Endometrium (tissue), 2 donors: Measurements from ENCODE around the gene PPIF.

Experiments used
- FAIRE-seq: peaks from 2 replicates; lab custom pipeline; 2012; peaks lifted over from hg19 to GRCh38; lab: Jason Lieb, UNC
- donor health status: control.
- donor health status: control.

PPIF gene

DNA sequence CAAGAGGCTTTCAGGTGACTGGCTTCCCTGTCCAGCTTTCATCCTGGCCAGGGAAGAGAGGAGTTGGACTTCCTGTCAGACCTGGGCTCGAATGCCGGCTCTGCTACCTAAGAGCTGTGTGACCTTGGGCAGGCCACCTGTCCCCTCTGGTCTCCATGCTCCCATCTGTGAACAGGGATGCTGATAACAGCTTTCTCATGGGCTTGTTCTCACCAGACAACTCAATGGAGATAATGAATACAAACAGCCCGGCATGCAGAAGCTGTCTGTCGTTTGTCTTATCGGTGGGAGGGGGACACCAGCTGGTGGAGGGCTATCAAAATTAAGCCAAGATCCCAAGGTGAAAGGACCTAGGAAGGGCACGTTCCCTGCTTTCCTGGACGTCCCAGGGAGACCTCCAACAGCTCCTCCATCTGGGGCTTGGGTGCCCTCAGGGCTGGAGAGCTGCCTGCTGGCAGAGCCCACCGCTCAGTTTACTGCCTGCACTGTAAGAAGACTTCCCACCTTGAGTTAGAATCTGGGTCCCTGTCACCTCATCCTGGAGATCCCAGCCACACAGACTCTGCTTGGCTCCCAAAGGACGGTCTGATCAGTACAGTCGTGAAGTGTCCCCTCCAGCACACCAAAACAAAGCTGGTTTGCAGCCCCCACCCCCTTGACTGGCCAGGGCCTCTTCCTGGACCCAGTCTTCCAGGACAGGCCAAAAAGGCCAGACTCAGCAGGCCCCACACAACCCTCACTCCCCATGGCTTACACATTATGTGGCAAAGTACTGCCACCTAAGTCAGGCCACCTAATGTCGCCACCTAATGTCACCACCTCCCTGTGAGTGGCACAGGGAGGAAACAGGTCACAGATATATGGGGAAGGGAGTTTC lies 40.9 kb downstream of the PPIF start:
- FAIRE-seq: no peak

- FAIRE-seq: no peak
Measured at GRCh38 chr10:79390057-79390456, 42.8 kb downstream of the PPIF start.

GRCh38 chr10:79390551-79391229 lies 43.4 kb downstream of the PPIF start:
- no peak for FAIRE-seq

DNA sequence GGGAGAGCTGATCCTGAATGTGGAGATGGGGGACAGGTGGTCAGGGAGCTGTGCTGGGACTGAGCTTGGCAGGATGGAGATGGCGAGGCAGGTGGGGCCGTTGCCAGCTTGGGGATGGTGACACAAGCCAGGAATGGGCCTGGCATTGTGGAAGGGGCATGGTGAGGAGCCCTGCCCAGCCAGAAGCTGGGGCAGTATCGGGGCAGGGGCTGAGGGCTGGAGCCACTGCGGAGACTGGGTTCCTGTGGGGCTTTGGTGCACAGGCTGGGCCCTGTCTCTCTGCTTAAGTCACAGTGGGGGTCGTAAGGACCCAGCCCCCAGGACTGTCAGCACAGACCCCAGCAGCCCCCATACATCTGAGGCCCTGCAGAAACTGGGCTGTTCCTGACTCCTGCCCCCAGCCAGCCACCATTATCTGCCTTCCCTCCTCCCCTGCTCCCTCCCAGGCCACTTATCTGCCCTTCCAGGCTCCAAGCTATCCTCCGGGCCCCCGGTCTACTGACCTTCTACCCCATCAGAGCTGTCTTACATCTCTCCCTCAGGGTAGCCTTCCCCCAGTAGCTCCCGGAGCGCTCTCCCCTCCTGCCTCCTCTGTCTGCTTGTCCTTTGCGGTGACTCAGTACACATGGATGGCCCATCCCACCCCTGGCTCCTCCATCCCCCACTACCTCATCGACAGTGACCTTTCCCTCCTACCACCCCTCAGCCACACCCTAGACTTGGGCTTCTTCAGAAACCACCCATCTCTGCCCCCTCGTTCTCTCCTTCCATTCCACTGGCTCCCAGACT lies 44.2 kb downstream of the PPIF start:
- FAIRE-seq: no peak

DNA sequence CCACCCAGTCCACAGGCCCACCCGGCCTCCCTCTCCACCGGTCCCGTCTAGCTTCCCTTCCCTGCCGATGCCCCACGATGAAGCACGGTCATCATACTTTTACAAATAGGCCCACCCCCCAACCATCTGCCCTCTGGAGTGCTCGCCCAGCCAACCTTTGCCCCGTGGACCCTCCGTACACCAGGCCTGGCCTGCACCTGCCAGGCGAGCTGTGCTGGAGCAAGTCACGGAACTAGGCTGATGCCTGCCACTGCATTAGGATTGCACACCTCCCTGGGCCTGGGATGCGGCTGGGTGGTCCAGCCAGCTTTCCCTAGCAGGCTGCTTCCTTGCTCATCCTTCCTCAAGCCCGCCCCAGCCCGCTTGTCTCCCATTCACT lies 44.7 kb downstream of the PPIF start:
- FAIRE-seq: no peak

DNA sequence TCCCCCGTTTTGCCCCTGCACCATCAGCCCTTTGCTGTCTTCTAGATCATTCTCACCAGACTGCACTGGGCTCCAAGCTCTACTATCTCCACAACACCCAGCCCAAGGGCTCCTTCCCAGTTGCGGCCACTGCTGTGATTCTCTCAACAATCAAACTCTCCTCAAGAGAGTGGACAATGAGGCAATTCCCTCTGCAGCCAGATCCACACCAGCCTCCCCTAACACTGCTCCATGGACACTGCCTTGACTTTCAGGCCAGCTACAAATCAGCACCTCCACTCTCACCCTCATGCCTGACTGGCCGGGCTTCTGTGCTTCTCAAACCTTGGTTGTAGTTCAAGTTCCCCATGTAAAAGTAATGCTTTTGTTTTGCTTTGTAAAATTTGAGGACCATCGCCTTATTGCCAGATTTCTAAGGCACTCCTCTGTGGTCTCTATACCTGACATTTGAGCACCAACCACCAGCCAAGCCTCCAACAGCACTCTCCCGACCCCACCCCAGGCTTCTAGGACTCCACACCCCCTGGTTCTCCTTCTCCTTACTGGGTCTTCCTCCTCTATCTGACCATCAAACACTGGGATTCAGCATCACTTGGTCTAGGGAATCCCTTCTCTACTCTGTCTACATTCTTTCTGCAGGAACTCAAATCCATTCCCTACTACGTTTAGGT lies 45.4 kb downstream of the PPIF start:
- no peak for FAIRE-seq

DNA sequence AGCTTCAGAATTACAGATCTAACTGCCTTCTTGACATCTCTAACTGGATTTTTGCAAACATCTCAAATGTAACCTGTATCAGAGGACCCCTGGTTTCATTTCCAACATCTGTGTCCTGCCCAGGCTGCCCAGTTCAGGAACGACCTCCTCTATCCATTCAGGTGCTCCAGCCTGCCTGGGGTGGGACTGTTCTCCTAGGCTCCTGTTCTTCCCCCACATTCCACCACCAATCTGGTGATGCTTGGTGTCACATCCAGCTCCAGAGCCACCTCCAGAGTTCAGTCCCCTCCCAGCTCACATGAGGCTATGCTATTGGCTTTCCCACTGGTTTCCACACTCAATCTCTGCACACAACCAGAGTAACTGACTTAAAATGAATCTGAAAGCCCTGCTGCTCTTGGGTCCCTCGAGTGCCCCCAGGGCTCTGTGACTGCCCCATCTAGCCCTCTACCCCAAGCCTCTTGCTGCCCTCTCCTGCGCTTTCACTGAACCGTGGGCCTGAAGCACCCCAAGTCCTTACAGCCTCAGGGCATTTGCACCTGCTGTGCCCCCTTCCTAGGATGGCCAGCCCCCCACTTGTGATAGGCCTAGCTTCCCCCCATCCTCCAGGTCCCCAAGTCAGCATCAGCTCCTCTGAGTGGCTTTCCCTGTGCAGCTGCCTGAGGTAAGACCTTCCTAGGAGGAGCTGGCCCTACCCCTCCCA lies 46.1 kb downstream of the PPIF start:
- FAIRE-seq: no peak

GRCh38 chr10:79393924-79394610 lies 46.8 kb downstream of the PPIF start:
- no peak for FAIRE-seq

- FAIRE-seq: no peak
Measured at GRCh38 chr10:79394664-79395063, 47.4 kb downstream of the PPIF start.

GRCh38 chr10:79396520-79396919 lies 49.3 kb downstream of the PPIF start:
- FAIRE-seq: no peak

DNA sequence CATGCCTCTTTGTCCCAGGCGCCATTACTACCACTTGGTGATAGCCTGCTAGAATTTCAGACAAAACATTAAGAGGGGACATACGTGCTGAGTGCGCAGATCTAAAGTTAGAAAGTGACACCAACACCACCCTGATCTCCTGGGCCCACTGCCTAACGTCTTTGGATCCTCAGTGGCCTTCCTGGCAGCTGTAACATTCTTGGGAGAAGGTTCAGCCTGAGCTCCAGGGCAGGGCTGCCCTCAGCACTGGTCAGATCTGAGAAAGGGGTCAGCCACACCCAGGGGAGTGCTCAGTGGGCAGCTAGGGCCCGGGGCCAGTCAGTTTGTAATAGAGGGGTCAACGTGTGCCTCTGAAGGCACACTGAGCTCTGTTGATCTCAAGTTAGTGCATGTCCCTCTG lies 49.8 kb downstream of the PPIF start:
- no peak for FAIRE-seq

- no peak for FAIRE-seq
Measured at GRCh38 chr10:79397575-79398303, 50.5 kb downstream of the PPIF start.

GRCh38 chr10:79398642-79399041 lies 51.4 kb downstream of the PPIF start:
- no peak for FAIRE-seq

DNA sequence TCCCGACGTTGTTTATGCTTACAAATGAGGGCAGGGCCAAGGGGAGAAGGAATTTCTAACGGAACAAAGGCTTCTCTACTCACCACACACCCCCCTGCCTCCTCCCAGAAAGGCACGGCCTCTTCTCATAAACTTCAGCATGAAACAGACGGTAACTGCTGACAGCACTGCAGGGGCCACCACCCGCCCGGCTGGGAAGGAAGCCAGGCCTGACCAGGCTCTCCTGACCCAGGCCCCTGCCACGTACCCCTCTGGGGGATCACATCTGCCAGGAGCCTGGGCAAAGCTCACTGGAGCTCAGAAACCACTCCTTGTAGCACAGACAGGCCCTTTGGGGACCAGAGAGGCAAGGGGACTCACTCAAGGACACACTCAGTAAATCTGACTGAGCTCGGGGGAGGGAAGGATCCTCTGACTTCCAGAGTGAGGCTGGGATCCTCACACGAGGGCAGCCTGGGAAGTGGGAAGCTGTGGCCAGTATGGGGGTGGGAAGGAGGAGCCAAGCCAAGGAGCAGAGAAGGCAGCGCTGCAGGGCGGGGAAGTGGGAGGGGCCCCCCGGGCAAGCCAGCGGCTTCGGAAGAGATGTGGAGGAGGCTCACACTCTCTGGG lies 52.1 kb downstream of the PPIF start:
- peak; percentile 86 for FAIRE-seq

- FAIRE-seq: no peak
Measured at GRCh38 chr10:79400146-79401004, 53.1 kb downstream of the PPIF start.

DNA sequence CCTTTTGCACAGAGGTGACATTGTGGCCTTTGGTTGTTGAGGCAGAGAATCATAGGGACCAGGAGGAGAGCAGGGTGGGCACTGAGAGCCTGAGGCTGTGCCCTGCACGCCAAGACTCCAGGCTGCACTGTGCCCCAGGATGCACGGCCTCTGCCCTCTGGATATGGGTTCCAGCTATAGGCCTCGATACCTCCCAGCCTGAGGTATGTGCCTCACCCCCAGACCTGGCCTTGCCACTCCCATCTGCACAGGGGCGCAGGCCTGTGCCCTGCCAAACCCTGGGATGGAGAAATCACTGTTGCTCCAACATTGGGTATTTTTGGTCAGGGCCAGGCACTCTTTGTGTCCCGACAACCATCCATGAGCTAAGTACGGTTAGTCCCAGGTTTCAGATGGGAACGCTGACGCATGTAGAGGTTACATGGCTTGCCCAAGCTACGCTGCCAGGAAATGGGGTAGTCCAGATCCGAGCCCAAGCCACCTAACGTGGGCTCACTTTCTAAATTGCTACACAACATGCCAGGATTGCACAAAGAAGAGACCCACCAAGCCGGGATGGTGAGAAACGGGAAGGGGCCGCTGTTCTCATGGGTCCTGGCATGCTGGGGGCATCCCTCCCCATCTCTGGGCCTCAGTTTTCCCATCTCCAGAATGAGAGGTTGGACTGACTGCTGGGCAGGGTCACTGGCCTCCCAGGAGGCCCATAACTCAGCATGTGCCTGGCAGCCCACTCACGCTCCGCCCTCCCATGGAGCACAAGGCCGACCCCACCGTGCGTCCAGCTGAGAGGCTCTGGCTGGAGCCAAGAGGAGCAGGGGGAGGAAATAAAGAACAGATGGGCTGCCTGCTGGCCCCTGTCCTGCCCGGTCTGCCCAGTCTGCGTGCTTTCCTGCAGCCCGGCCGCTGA lies 54.0 kb downstream of the PPIF start:
- FAIRE-seq: peak; percentile 26

DNA sequence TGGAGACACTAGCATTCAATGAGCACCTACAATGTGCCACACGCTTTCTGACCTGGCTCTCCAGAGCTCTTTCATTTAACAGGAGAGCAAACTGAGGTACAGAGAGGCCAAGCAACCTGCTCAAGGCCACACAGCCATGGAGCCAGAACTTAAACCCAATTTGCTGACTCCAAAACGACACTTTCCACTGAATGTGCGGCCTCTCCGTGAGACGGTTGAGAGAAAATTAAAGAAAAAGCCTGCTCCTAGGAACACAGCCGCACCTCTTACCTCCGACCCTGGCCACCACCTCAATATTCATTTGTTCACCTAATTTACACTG lies 55.3 kb downstream of the PPIF start:
- FAIRE-seq: no peak

DNA sequence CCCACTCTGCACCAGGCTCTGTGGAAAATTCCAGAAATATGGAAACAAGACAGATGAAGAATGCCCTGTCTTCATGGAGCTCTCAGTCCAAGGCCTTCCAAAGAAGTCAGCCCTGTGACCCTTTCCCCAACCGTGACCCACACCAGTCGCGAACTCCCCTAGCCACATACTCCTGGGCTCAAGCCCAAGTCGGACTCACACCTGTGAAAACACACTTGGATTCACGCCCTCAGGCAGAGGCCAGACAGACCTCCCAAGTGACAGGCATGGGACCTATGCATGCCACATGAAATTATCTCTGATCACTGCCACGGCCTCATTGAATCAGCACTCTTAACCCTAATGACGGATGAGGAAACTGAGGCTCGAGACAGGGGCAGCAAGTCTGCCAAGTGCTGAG lies 55.7 kb downstream of the PPIF start:
- no peak for FAIRE-seq
